ENCODE results near the gene NCOR2. TPM values are rescaled to one million over a fixed set of nuclear protein-coding genes. Genes with fewer than 3 reads are reported as not detected.

Gene NCOR2
- total RNA-seq, 1 donor from 2014 or later = 134 TPM

GRCh38 chr12:124563401-124563800 lies 4.0 kb downstream of the NCOR2 start:
- TF ChIP-seq CTCF (IDR thresholded peaks at IDR 0.05) = no peak
- no peak for DNase-seq (ENCODE audit: low spot score in 2 of 2)
- Histone ChIP-seq H3K27ac (peak overlapping the region in 1 of 2 donors; percentile 98), H3K4me3 (no peak overlapping the region), H3K4me1 (peaks cover 11 to 41% of the 10 kb centered on the region in 2 donors), H3K36me3 (no peaks in the 10 kb centered on the region), H3K9me3 (no peaks in the 10 kb centered on the region), H3K27me3 (no peaks in the 10 kb centered on the region)
- intact Hi-C loops (cut with DNase I) = no loop called here

GRCh38 chr12:124562796-124563181 lies 4.6 kb downstream of the NCOR2 start:
- H3K4me1 ChIP-seq = peaks cover 5 to 39% of the 10 kb centered on the region in 2 donors
- no peaks in the 10 kb centered on the region for H3K27me3 ChIP-seq
- no peak overlapping the region for H3K27ac ChIP-seq
- no peaks in the 10 kb centered on the region for H3K36me3 ChIP-seq
- TF ChIP-seq CTCF (IDR thresholded peaks at IDR 0.05) = no peak
- no peaks in the 10 kb centered on the region for H3K9me3 ChIP-seq
- no peak overlapping the region for H3K4me3 ChIP-seq
- no peak for DNase-seq (ENCODE audit: low spot score in 2 of 2)
- intact Hi-C loops (cut with DNase I) = no loop called here

GRCh38 chr12:124562018-124562795 lies 5.2 kb downstream of the NCOR2 start:
- Histone ChIP-seq H3K27ac (no peak overlapping the region), H3K9me3 (no peaks in the 10 kb centered on the region)

GRCh38 chr12:124561231-124561630 lies 6.2 kb downstream of the NCOR2 start:
- intact Hi-C loops (cut with DNase I) = no loop called here
- Histone ChIP-seq H3K36me3 (no peaks in the 10 kb centered on the region), H3K27me3 (no peaks in the 10 kb centered on the region), H3K4me1 (peaks cover 3 to 47% of the 10 kb centered on the region in 2 donors), H3K4me3 (no peak overlapping the region), H3K9me3 (no peaks in the 10 kb centered on the region), H3K27ac (no peak overlapping the region)
- DNase-seq (ENCODE audit: low spot score in 2 of 2) = no peak
- TF ChIP-seq CTCF (IDR thresholded peaks at IDR 0.05) = no peak

More at GRCh38 chr12:124562018-124562795, 5.2 kb downstream of the NCOR2 start:
- TF ChIP-seq CTCF (IDR thresholded peaks at IDR 0.05) = no peak
- DNase-seq (ENCODE audit: low spot score in 2 of 2) = no peak
- Histone ChIP-seq H3K4me1 (peaks cover 3 to 44% of the 10 kb centered on the region in 2 donors), H3K27me3 (no peaks in the 10 kb centered on the region), H3K4me3 (no peak overlapping the region), H3K36me3 (no peaks in the 10 kb centered on the region)
- intact Hi-C loops (cut with DNase I) = no loop called here

- no peak for DNase-seq (ENCODE audit: low spot score in 2 of 2)
- intact Hi-C loops (cut with DNase I) = no loop called here
- no peak overlapping the region for H3K4me3 ChIP-seq
- H3K36me3 ChIP-seq = no peaks in the 10 kb centered on the region
- no peaks in the 10 kb centered on the region for H3K9me3 ChIP-seq
- no peak overlapping the region for H3K27ac ChIP-seq
- peaks cover 3 to 50% of the 10 kb centered on the region in 2 donors for H3K4me1 ChIP-seq
- TF ChIP-seq CTCF (IDR thresholded peaks at IDR 0.05) = no peak
- H3K27me3 ChIP-seq = no peaks in the 10 kb centered on the region
These were observed 7.1 kb downstream of the NCOR2 start for GRCh38 chr12:124560146-124560890.

All from ascending aorta (tissue), 2 donors.